ENCODE results near the gene SENP1.

DNA sequence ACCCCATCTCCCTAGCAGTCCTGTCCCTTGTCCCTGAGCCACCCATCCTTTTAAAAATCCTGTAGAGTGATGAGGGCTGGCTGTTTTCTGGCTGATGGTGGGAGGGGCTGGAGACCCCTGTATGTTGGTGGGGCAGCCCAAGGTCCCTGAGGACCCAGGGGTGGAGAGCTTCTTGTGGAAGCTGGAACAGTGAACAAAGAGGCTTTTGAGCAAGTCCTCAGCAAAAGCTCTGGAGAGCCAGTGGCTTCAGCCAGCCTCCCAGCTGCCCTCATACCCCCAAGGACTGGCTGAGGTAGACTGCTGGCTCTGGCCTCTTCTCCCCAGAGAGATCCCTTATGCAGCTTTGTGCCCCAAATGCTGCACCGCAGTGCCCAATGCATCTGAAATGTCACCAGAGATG is 72.4 kb downstream of the SENP1 start:
- TF ChIP-seq, protein P1, sequence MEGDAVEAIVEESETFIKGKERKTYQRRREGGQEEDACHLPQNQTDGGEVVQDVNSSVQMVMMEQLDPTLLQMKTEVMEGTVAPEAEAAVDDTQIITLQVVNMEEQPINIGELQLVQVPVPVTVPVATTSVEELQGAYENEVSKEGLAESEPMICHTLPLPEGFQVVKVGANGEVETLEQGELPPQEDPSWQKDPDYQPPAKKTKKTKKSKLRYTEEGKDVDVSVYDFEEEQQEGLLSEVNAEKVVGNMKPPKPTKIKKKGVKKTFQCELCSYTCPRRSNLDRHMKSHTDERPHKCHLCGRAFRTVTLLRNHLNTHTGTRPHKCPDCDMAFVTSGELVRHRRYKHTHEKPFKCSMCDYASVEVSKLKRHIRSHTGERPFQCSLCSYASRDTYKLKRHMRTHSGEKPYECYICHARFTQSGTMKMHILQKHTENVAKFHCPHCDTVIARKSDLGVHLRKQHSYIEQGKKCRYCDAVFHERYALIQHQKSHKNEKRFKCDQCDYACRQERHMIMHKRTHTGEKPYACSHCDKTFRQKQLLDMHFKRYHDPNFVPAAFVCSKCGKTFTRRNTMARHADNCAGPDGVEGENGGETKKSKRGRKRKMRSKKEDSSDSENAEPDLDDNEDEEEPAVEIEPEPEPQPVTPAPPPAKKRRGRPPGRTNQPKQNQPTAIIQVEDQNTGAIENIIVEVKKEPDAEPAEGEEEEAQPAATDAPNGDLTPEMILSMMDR (IDR thresholded peaks at IDR 0.05; ENCODE audit: insufficient read depth, low read length, poor library complexity, severe bottlenecking), result no peak
- no peak for TF ChIP-seq EZH2phosphoT487 (conservative IDR thresholded peaks at IDR 0.05; ENCODE audit: low read length)

Data from SU-DHL-6 (cell line).